Measurements from ENCODE around the gene TMEM163.

Gene TMEM163

GRCh38 chr2:134461511-134461910 is 257.3 kb downstream of the TMEM163 start:
- no peak for DNase-seq (ENCODE audit: extremely low spot score)
- CTCF ChIA-PET: interaction anchor here (1.3 to 6.2 kb wide), 4 partner anchors 10 to 433 kb away, joined by 3 to 36 read pairs (median 4); no protein-coding TSS in a partner anchor
- TF ChIP-seq CTCF (IDR thresholded peaks at IDR 0.05; ENCODE audit: control extremely low read depth, extremely low read depth, low read depth, missing control alignments): no peak
- POLR2A ChIA-PET: no interaction called here

- ChIA-PET POLR2A (no interaction called here), CTCF (interaction anchor here (1.0 to 6.2 kb wide), 9 partner anchors 9 to 528 kb away, joined by 3 to 36 read pairs (median 4); no protein-coding TSS in a partner anchor)
- peak; percentile 76 for DNase-seq (ENCODE audit: extremely low spot score)
- peak; percentile 64 for TF ChIP-seq CTCF (IDR thresholded peaks at IDR 0.05; ENCODE audit: control extremely low read depth, extremely low read depth, low read depth, missing control alignments)
Measured at GRCh38 chr2:134460583-134460998, 258.2 kb downstream of the TMEM163 start.

GRCh38 chr2:134459706-134460406 is 258.9 kb downstream of the TMEM163 start:
- POLR2A ChIA-PET: no interaction called here
- CTCF ChIA-PET: interaction anchor here (1.1 to 6.2 kb wide), 6 partner anchors 8 to 529 kb away, joined by 3 to 36 read pairs (median 4); no protein-coding TSS in a partner anchor
- no peak for DNase-seq (ENCODE audit: extremely low spot score)
- no peak for TF ChIP-seq CTCF (IDR thresholded peaks at IDR 0.05; ENCODE audit: control extremely low read depth, extremely low read depth, low read depth, missing control alignments)

GRCh38 chr2:134458950-134459349 is 259.9 kb downstream of the TMEM163 start:
- CTCF ChIA-PET: interaction anchor here (0.6 kb wide), 1 partner anchor 10 kb away, joined by 3 read pairs; no protein-coding TSS in a partner anchor
- no peak for TF ChIP-seq CTCF (IDR thresholded peaks at IDR 0.05; ENCODE audit: control extremely low read depth, extremely low read depth, low read depth, missing control alignments)
- DNase-seq (ENCODE audit: extremely low spot score): no peak
- POLR2A ChIA-PET: no interaction called here

- TF ChIP-seq CTCF (IDR thresholded peaks at IDR 0.05; ENCODE audit: control extremely low read depth, extremely low read depth, low read depth, missing control alignments): no peak
- ChIA-PET POLR2A (no interaction called here), CTCF (interaction anchor here (0.6 kb wide), 1 partner anchor 9 kb away, joined by 3 read pairs; no protein-coding TSS in a partner anchor)
- no peak for DNase-seq (ENCODE audit: extremely low spot score)
Measured at GRCh38 chr2:134458473-134458853, 260.3 kb downstream of the TMEM163 start.

- no peak for TF ChIP-seq CTCF (IDR thresholded peaks at IDR 0.05; ENCODE audit: control extremely low read depth, extremely low read depth, low read depth, missing control alignments)
- CTCF ChIA-PET: interaction anchor here (0.6 to 0.7 kb wide), 2 partner anchors 8 to 10 kb away, joined by 3 read pairs; no protein-coding TSS in a partner anchor
- POLR2A ChIA-PET: no interaction called here
- no peak for DNase-seq (ENCODE audit: extremely low spot score)
Measured at GRCh38 chr2:134457765-134458472, 260.9 kb downstream of the TMEM163 start.
